Inflammatory macrophage treated with lipopolysaccharide for 1 hour (primary cell): ENCODE results near the gene ATP6V1G1.
"Not testable (repeated sequence)": the region's sequence is repeated elsewhere in the genome, so short reads cannot be mapped to it uniquely, and the experiment has no call there.

Source experiments
- DNase-seq, 2 donors: peaks; one replicate each; pipeline ENCODE4 v3.0.0-alpha.2; 2020 to 2022

ATP6V1G1 gene

DNA sequence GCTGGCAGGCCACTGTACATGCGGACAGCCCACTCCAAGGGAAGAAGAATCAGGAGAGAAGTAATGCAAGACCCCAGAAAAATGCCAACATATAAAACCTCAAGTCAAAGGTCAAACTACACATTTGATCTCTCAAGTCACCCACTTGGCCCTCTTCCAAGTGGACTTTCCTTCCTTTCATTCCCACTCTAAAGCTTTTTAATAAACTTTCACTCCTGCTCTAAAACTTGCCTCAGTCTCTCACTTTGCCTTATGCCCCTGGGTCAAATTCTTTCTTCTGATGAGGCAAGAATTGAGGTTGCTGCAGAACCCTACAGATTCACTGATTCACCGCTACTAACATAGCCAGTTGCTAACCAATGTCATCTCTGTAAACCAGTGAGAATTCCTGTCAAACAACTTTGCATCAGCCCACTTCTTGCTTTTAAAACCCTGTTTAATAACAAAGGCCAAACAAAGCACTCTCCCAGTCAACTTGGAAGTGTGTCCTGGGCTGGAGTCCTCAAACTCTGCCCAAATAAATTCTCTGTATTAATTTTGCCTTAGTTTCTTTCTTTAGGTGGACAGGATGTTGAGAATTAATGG lies 6.9 kb upstream of the ATP6V1G1 start:
- no peak for DNase-seq

DNA sequence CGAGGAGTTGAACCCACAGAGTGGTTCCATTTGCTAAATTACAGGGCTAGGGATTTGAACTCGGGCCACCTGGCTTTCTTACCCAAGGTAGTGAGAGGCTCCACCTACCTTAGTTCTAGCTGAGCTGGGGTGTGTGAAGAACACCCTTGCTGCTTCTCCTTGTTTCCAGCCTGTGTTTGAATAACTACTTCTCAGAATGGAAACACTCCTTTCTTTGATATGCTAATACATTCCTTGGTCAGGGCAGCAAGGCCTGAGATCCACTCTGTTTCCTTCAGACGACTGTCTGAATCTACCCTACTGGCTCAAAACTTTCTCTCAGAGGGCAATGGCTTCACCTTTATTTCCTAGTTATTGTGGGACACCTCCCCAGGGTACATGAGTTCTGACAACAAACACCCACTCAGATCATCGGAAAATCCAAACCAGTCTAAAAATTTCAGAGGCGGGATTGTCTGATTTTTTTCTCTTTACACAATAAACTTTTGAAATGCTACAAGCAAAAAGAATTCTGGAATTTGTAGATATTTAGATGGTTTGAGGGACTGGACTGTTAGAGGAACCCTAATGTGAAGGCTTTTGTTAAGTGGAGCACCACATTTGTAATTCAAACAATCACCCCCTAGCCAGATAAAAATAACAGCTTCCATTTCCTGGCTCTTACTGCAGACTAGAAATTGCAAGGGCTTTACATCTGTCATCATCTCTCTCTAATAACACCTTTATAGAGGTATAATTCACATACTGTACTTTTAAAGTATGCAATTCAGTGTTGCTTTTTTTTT lies 4.0 kb upstream of the ATP6V1G1 start:
- no peak for DNase-seq

DNA sequence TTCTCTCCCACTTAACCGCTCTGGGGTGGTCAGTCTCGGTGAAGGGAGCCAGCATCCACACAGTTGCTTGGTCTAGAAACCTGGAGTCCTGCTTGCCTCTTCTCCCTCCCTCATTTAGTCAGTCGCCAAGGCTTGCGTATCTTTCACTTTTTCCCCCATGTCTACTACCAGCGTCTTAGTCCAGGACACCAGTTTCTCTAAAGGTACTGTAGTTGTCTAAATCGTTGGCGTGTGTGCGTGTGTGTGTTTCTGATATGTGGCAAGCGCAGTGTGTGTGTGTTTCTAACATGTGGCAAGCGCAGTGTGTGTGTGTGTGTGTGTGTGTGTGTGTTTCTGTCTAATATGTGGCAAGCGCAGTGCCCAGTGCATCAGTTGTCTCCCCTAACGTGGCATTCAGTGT lies 641 bp downstream of the ATP6V1G1 start:
- peak; percentile 40 to 57 for DNase-seq

DNA sequence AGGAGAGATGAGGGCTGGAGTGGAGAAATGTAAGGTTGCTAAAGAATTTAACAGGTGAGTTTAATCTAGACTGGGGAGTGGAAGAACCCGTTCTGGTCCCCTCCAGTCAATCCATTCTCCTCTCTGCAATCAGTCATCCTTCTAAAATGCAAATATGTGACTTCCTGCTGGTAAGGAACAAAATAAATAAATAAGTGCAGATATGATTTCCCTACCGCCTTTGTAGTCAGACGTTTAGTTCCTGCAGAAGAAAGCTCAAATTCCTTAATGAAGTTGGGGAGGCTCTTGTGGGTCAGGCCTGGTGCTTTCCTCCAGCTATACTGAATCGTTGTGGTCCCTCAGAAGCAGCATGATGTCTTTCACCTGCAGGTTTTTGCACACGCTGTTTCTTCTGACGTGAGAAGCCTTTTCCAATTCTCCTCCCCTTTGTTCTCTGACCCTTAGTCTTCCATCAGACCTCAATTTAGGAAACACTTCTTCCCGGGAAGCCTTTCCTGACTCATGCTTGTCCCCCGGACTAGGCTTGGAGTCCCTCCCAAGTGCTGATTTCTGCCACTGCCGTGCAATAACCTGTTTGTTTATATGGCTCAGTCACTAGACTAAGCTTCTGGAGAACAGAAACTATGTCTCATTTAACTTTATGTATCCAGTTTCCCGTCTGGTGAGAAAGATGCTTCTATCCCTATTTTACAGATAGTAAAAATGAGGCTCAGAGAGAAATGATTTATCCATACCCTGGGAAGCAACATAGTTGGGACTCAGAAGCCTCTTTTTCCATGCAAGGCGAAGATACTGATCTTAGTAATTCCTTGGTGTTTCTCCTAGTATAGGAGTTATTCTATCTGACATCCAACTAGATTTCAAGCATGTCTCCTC lies 1.3 kb downstream of the ATP6V1G1 start:
- peak in 1 of 2 donors; percentile 26 for DNase-seq

DNA sequence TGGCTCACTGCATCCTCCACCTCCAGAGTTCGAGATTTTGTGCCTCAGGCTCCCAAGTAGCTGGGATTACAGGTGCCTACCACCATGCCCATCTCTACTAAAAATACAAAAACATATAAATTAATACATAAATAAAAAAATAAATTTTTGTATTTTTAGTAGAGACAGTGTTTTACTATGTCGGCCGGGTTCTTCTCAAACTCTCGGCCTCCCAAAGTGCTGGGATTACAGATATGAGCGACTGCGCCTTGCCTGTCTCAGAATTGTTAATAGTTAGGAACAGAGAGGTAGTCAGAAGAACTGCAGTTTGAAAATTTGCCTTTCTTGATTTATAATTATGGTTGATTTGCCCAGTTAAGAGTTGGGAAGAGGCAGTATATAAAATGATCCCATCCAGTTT lies 2.8 kb downstream of the ATP6V1G1 start:
- DNase-seq: no peak

DNA sequence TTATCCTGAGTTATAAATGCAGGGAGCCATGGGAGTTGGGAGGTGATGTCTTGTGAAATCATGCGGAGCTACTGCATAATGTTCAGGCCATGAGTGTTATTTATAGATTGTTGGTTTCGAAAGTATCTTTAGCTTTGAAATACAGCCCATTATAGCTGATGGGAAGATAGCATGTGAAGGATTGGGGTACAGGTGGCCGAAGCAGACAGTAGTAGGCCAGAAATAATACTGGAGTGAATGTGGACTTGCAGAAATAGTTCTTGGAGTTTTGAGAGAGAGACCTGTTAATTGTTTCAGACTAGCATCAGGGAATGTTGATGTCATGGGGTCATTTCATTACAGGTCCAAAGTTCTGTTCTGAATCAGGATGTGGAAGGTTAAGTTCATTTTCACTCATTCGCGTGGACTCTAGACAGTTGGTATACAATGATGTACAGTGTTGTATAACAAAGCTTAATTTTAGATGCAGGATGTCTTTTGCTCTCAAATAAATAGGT lies 3.8 kb downstream of the ATP6V1G1 start:
- peak in 1 of 2 donors; percentile 39 for DNase-seq

DNA sequence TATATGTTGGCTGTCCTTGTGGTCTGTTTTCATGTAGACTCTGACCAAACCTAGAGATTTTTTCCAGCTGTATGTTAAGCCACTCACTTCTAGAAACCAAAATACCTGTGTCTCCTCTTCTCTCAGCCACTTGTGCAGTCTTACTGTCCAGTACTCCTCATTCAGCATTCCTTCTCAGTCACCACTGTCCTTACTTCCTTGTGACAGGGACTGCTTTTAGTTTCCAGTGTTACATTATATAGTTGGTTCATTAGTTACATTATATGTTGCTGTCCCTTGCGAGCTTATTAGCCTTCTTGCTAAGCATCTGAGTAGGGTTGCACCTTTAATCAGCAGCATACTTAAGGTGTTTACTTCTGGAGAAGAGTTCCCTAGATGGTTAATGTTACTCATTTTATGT lies 4.3 kb downstream of the ATP6V1G1 start:
- peak in 1 of 2 donors; percentile 33 for DNase-seq

DNA sequence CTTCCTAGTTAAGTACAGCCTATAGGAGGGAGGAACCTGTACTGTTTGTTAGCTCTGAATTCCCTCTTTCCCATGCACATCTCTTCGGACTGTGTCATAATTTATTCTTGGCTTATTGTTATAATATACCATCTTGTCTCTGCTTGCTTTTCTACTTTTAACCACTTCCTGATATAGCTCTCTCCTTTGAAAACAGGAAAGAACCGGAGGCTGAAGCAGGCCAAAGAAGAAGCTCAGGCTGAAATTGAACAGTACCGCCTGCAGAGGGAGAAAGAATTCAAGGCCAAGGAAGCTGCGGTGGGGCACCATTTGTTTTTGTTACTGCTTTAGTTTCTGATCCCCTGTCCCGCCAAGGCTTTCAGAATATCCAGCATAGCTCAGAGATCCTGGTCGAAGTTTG lies 4.8 kb downstream of the ATP6V1G1 start:
- peak; percentile 59 to 68 for DNase-seq

DNA sequence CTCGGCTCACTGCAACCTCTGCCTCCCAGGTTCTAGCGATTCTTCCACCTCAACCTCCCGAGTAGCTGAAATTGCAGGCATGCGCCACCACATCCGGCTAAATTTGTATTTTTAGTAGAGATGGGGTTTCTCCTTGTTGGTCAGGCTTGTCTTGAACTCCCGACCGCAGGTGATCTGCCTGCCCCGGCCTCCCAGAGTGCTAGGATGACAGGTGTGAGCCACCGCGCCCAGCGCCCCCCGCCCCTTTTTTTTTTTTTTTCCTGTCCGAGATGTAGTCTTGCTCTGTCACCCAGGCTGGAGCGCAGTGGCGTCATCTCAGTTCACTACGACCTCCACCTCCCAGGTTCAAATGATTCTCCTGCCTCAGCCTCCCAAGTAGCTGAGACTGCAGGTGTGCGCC lies 6.6 kb downstream of the ATP6V1G1 start:
- DNase-seq: no peak

DNA sequence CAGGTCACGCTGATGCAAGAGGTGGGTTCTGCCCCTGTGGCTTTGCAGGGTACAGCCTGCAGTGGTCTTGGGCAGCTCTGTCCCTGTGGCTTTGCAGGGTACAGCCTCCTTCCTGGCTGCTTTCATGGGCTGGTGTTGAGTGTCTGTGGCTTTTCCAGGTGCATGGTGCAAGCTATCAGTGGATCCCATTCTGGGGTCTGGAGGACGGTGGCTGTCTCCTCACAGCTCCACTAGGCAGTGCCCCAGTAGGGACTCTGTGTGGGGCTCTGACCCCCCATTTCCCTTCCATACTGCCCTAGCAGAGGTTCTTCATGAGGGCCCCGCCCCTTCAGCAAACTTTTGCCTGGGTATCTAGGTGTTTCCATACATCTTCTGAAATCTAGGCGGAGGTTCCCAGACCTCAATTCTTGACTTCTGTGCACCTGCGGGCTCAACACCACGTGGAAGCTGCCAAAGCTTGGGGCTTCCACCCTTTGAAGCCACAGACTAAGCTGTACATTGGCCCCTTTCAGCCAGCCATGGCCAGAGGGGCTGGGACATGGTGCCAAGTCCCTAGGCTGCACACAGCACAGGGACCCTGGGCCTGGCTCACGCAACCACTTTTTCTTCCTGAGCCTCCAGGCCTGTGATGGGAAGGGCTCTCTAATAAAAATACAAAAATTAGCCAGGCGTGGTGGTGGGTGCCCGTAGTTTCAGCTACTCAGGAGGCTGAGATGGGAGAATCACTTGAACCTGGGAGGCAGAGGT lies 13.1 kb downstream of the ATP6V1G1 start:
- not testable (repeated sequence) for DNase-seq

DNA sequence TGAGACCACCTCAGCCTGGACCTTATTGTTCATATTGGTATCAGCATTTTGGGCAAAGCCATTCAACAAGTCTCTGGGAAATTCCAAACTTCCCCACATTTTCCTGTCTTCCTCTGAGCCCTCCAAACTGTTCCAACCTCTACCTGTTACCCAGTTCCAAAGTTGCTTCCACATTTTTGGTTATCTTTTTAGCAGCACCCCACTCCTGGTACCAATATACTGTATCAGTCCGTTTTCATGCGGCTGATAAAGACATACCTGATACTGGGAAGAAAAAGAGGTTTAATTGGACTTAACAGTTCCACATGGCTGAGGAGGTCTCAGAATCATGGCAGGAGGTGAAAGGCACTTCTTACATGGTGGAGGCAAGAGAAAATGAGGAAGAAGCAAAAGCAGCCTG lies 14.2 kb downstream of the ATP6V1G1 start:
- not testable (repeated sequence) for DNase-seq

DNA sequence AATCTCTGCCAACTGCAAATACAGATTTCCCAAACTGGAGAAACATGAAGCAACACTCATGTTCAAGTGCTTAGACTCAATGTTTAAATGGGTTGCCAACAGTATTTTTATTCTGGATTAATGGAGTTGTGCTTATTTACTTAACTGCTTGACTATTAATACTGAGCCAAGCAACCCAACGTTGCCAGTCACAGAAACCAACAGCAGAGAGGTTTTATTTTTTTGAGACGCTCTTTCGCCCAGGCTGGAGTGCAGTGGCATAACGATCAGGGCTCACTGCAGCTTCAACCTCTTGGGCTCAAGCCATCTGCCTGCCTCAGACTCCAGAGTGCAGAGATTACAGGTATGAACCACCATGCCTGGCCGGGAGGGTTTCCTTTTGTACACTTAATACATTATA lies 15.1 kb downstream of the ATP6V1G1 start:
- no peak for DNase-seq

DNA sequence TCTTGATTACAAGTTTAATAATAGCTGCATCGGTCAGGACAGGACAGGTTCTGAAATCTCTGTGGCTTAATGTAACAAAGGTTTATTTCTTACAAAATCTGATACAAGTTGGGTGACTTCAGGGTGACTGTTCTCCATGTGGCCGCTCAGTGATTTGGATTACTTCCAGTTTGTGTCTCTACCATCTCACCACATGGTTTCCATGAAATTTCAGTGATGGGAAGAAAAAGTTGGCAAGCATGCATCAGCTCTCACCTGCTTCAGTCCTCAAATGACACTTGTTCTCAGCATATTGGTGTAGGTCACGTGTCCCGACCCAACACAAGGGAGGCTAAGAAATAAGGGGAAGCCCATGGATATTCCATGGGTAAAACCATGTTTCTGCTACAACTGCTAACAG lies 15.7 kb downstream of the ATP6V1G1 start:
- peak; percentile 49 to 86 for DNase-seq

DNA sequence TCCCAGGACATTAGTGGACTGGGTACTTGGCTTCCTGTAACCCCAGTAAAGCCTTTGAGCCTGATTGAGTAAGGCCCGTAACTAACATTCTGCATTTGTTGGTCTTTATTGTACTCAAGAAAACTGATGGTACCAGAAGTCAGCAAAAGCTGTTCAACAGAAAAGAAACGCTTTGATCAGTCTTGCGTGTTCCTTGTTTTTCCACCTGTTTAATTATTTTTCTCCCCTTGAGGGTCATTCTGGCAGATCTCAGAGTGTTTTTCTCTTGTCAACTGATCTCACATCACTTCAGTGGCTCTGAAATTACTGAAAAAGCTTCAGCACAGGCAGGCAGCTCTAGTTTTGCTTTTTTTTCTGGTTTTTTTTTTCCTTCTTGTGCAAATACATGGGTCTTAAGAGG lies 17.4 kb downstream of the ATP6V1G1 start:
- no peak for DNase-seq

DNA sequence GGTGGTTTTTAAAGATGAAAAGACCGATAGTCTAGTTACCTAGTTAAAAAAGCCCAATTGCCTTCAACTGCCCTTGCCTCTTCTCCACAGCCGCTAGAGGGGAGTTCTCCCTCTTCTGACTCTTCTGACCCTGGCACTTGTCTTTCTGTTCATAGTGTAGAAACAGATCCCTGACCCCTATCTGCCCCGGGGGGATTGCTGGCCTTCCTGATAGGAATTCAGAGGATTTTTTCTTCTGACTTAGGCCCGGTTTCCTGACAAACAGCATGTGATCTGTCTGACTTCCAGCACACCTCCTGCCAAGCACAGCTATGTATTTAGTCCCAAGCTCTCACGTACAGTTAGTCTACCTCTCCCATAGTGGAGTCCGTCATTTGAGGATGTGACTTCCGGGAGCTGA lies 18.5 kb downstream of the ATP6V1G1 start:
- no peak for DNase-seq

DNA sequence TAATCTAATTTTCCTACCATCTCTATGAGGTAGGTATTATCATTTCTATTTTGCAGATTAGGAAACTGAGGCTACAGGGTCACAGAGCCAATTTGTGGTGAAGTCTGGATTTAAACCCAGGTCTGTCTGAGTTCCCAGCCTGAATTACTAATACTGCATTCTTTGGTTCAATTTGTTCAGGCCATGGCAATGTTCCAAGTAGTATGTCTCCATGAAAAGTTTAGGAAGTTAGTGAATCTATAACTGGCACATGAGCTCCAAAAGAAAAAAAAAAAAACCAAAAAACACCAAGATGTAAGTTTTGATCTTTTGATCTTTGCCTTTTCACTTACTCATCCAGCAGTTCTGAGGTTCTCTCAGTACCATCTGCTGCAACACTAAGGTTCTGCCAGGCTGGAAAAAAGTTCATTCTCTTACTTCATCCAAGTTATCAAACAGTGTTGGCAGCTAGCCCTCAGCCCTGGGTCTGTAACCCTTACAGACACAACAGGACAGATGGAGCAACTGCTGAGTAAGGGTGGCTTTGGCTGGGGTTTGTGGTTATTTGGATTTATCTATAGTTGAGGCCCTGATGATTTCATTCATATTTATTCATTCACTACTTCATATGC lies 19.1 kb downstream of the ATP6V1G1 start:
- DNase-seq: no peak

DNA sequence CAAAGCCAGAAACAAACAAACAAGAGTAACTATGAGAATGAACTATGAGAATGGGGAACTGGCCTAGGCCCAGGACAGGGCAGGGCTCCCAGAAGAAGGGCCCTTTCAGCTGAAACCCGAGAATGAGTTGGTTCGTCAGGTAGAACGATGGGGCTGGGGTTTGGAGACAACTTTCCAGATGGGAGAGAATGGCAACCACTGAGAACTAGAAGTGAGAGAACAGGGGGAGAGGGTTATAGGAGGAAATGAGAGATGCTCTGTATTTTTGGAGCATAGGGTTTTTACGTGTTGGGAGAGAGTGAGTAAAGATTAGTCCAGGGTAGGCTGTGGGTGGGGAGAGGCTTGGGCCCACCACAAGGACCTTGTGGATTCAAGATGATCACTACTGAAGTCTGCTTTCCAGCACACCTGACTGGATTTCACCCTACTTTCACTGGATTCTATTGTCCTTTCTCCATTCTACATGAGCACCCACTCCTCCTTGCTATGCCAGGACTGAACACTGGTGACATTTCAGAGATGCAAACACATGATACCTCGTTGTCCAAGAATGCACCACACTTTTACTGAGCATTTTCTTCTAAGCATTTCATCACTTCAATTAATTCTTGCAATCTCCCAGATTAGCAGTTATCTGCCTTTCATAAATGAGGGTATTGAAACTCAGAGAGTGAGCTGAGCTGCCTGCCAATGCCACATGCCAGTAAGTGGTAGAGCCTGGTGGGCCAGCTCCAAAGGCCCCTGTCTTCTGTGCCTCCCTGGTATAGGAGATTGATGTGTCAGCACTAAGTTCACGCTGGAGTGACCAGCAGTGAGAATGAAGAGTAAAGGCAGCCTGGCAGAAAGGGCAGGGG lies 20.3 kb downstream of the ATP6V1G1 start:
- DNase-seq: no peak

DNA sequence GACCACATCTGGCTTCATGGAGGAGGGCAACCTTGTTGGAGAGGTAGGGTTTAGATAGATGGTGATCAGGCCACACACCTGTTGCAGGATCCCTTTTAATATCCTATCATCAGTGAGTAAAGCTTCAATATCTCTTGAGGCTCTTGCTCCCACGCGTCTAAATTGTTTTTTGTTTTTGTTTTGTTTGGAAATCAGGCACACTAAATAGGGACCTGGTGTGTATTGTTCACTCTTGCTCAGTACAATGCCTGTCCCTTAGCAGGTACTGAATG lies 20.9 kb downstream of the ATP6V1G1 start:
- DNase-seq: no peak

DNA sequence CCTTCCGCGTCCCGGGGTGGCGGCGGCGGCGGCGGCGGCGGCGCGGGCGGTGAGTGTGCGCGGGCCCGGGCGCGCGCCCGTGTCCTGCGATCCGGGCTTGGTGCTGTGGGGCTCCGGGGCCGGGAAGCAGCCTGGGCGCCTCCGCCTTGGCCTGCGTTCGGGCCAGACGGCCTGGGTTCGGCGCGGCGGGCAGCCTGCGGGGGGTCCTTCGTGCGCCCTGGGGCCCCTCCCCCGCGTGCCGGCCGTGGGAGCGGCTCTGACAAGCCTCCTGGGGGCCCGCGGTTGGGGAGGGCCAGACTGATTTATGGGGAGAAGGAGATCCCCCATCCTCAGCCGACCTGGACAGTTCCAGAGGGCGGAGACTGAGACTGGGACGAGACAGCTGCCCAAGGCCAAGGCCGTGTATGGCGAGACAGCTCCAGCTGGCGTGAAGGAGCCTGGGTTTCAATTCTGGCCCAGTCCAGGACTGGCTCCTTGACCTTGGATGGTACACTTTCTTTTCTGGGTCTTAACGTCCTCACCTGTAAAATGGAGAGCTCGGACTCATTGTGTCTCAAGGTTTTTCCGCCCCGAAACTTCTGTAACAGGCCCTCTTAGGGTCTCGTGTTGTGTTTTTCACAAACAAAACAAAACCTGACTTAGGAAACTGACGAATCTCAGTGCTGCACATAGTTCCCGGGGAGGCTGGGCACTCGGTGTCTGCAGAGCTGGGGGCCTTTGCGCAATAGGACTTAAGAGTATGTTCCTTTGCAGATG lies 24.1 kb downstream of the ATP6V1G1 start:
- peak; percentile 52 to 53 for DNase-seq

DNA sequence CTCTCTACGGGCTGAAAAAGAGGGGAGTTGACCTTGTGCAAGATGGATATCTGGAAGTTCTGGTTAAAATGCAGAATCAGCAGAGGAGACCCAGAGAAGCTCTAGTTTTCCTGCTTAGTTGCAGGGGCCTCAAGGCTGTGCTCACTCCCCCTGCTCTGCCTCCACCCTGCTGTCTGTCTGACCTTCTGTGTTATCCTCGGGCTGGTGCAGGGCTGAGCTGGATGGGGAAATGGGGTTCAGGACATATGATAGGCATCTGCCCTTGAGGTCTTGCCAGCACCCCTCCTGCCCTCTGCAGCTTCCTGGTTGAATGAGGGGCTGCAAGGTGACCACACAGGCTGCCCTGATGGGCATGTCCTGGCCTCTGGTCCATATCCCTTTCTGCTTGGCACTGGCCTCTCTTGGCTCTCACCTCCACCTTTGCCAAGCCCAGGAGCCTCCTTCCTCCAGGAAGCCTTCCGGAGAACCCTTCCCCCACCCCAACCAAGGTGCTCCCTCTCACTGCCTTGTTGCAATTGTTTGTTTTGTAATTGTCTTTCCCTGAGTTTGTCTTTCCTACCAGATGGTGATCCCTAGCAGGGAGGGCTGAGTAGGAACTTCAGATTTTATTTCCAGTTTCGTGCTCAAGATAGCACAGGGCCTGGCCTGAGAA lies 24.8 kb downstream of the ATP6V1G1 start:
- no peak for DNase-seq
